GM12878 (cell line): ENCODE results near the gene RUNX3. TPM values are rescaled to one million over a fixed set of nuclear protein-coding genes. Genes with fewer than 3 reads are reported as not detected.

Experiments
- ATAC-seq: fragments of 200-7000 bp; cut with Tn5 transposase; 3 replicates; pipeline ENCODE4 v1.9.1; 2020; ENCODE audit warnings: mild to moderate bottlenecking, moderate library complexity
- BruUV-seq: library from RNA; stranded (reverse); fragments of 400-500 nt; replicated peaks from 2 replicates; lab custom pipeline; 2021; lab: Mats Ljungman, UMichigan
- CTCF ChIA-PET: fragments of 300-600 bp; sonication (Branson Sonifier 250); formaldehyde crosslinking; extraction: SDS; loops from one replicate; lab custom pipeline; 2021; ENCODE audit warnings: inconsistent platforms; lab: Yijun Ruan, JAX
- POLR2A ChIA-PET: fragments of 350-600 bp; formaldehyde crosslinking; extraction: SDS; loops from one replicate; lab custom pipeline; 2021; ENCODE audit warnings: inconsistent platforms; lab: Charles Lee
- RAD21 ChIA-PET: fragments of 300-600 bp; sonication (Branson Sonifier 250); formaldehyde crosslinking; loops from one replicate; lab custom pipeline; 2023; ENCODE audit warnings: antibody characterized with exemption; ENCODE audit not compliant: unreplicated experiment; lab: Charles Lee
- SMC1A ChIA-PET: fragments of 300-600 bp; sonication (Branson Sonifier 250); formaldehyde crosslinking; loops from one replicate; lab custom pipeline; 2023; ENCODE audit not compliant: unreplicated experiment, uncharacterized antibody; lab: Charles Lee
- DNase-seq: peaks from one replicate; pipeline ENCODE4 v3.0.0-alpha.2; 2011; ENCODE audit warnings: low read depth, low spot score
- FAIRE-seq: peaks from 3 replicates; lab custom pipeline; 2011; peaks lifted over from hg19 to GRCh38; lab: Jason Lieb, UNC
- H2AFZ ChIP-seq: 2 replicates; pipeline ENCODE4 v1.6.0; 2011; ENCODE audit warnings: low read depth, low read length, control low read depth; ENCODE audit not compliant: control insufficient read depth
- H3K27ac ChIP-seq: 2 replicates; pipeline ENCODE4 v1.5.1; 2011; ENCODE audit warnings: control low read depth; ENCODE audit not compliant: control insufficient read depth, insufficient read depth
- H3K27me3 ChIP-seq, 2 experiments: replicated peaks in 1 of 2; 2 replicates each; pipeline versions ENCODE4 v1.6.0 to v1.6.1; 2011; ENCODE audit warnings: low read length in 1 of 2; ENCODE audit not compliant: control insufficient read depth in 2 of 2, insufficient read depth in 2 of 2
- H3K36me3 ChIP-seq, 2 experiments: 2 replicates each; pipeline ENCODE4 v1.5.1; 2011; ENCODE audit warnings: low read length in 1 of 2; ENCODE audit not compliant: control insufficient read depth in 2 of 2, insufficient read depth in 2 of 2
- H3K4me1 ChIP-seq: 2 replicates; pipeline ENCODE4 v1.6.1; 2011; ENCODE audit warnings: mild to moderate bottlenecking, low read length, moderate library complexity, mixed read lengths; ENCODE audit not compliant: control insufficient read depth, insufficient read depth
- H3K4me2 ChIP-seq: 2 replicates; pipeline ENCODE4 v1.6.0; 2011; ENCODE audit warnings: control low read depth; ENCODE audit not compliant: control insufficient read depth, insufficient read depth
- H3K4me3 ChIP-seq: fragments of 200-600 bp; sonication (generic); 2 replicates; pipeline ENCODE4 v1.5.1; 2016
- H3K79me2 ChIP-seq: 2 replicates; pipeline ENCODE4 v1.6.0; 2011; ENCODE audit warnings: low read length; ENCODE audit not compliant: control insufficient read depth, insufficient read depth
- H3K9ac ChIP-seq: 2 replicates; pipeline ENCODE4 v1.8.0; 2011; ENCODE audit warnings: low read length, control low read depth, mixed read lengths; ENCODE audit not compliant: control insufficient read depth, insufficient read depth
- H3K9me3 ChIP-seq: replicated peaks from 3 replicates; pipeline ENCODE4 v1.5.1; 2011; ENCODE audit warnings: mild to moderate bottlenecking, low read length; ENCODE audit not compliant: control insufficient read depth, insufficient read depth
- H4K20me1 ChIP-seq: 2 replicates; pipeline ENCODE4 v1.6.0; 2011; ENCODE audit not compliant: control insufficient read depth, insufficient read depth
- DPF2 ChIP-seq: fragments of 450-650 bp; IDR thresholded peaks from 2 replicates; pipeline ENCODE4 v1.6.1; 2017; ENCODE audit warnings: mild to moderate bottlenecking
- HDGF ChIP-seq: fragments of 450-650 bp; IDR thresholded peaks from 2 replicates; pipeline ENCODE4 v1.6.1; 2016; ENCODE audit warnings: antibody characterized with exemption
- MAX ChIP-seq: IDR thresholded peaks from 2 replicates; pipeline ENCODE4 v1.6.1; 2012; ENCODE audit warnings: low read depth, low read length, improper control_type of control experiment
- POLR2A ChIP-seq: IDR thresholded peaks from 2 replicates; pipeline ENCODE4 v1.6.1; 2011; ENCODE audit warnings: low read depth, mild to moderate bottlenecking, low read length
- POLR2AphosphoS2 ChIP-seq: IDR thresholded peaks from 2 replicates; pipeline ENCODE4 v1.6.1; 2011; ENCODE audit warnings: low read depth, mild to moderate bottlenecking, low read length, improper control_type of control experiment, moderate library complexity
- POLR2AphosphoS5 ChIP-seq: IDR thresholded peaks from 2 replicates; pipeline ENCODE4 v1.6.1; 2011; ENCODE audit warnings: mild to moderate bottlenecking, low read length, inconsistent platforms
- RB1 ChIP-seq: fragments of 450-650 bp; formaldehyde crosslinking; IDR thresholded peaks from 2 replicates; pipeline ENCODE4 v1.6.1; 2017; ENCODE audit warnings: mild to moderate bottlenecking, borderline replicate concordance
- TCF12 ChIP-seq: IDR thresholded peaks from 2 replicates; pipeline ENCODE4 v1.6.1; 2011; ENCODE audit warnings: low read depth, mild to moderate bottlenecking, low read length
- WGBS: methylation state at CpG from one replicate; pipeline ENCODE4 v1.1.6; 2016; ENCODE audit warnings: low lambda C conversion rate; ENCODE audit not compliant: insufficient replicate concordance, insufficient coverage; ENCODE audit errors: missing lambda C conversion rate; 5-methylcytosine and 5-hydroxymethylcytosine counted together
- in situ Hi-C: fragments of 300-500 bp; cut with MboI; formaldehyde crosslinking; loops from 9 replicates; pipeline ENCODE4 v1.14.3; 2018; ENCODE audit warnings: mixed read lengths
- intact Hi-C: fragments of 100-400 bp; cut with micrococcal nuclease; formaldehyde crosslinking; loops from one replicate; pipeline ENCODE4 v1.14.2; 2022; ENCODE audit not compliant: unreplicated experiment
- polyA plus RNA-seq, 11 experiments: library from polyadenylated mRNA; depleted of rRNA in 4 of 11; unstranded in 6 of 11; stranded (reverse) in 5 of 11; fragments of >200 nt; fragmentation: Nextera tagmentation in 4 of 11; fragmentation: Illumina TruSeq in 1 of 11; extraction: Ambion mirVana in 4 of 11; extraction: Trizol in 1 of 11; gene quantifications; 1 replicate in 1 of 11; 2 replicates in 10 of 11; pipeline versions ENCODE4 v1.2.1 to v1.2.3, GENCODE V29; 2011 to 2016; ENCODE audit warnings: inconsistent platforms in 2 of 11, missing spikeins in 2 of 11, low read depth in 1 of 11
- total RNA-seq, 4 experiments: library from RNA; depleted of rRNA in 3 of 4; stranded (reverse); fragments of >200 nt in 3 of 4; fragmentation: Illumina TruSeq in 1 of 4; extraction: Trizol in 1 of 4; gene quantifications; 2 replicates each; pipeline versions ENCODE4 v1.2.1 to v1.2.3, GENCODE V29; 2013 to 2021

Gene RUNX3
- total and polyA plus RNA-seq, 10 of the 15 experiments (the other 5 are each of a cell fraction or from before 2014, with no cell fraction given) = 19.0 to 151 (median 31.4) TPM

GRCh38 chr1:24913616-24914225 lies 16.4 kb downstream of the RUNX3 start:
- 94% methylated on average over 10 of the region's 10 CpGs for WGBS
- in situ Hi-C loops = no loop called here
- peaks cover 53% of the 10 kb centered on the region for H3K79me2 ChIP-seq
- no peak overlapping the region for H2AFZ ChIP-seq
- no peaks in the 10 kb centered on the region for H3K9me3 ChIP-seq
- no peak overlapping the region for H3K4me2 ChIP-seq
- H3K36me3 ChIP-seq = peaks cover 60 to 86% of the 10 kb centered on the region in 2 experiments
- peaks cover 28% of the 10 kb centered on the region for H3K4me1 ChIP-seq
- no peak overlapping the region for H3K4me3 ChIP-seq
- BruUV-seq = no TSS peak
- no peaks in the 10 kb centered on the region for H3K27me3 ChIP-seq
- intact Hi-C loops = no loop called here
- peaks cover 40% of the 10 kb centered on the region for H4K20me1 ChIP-seq
- no peak for DNase-seq
- H3K9ac ChIP-seq = no peak overlapping the region
- H3K27ac ChIP-seq = no peak overlapping the region
- RAD21 ChIA-PET = interaction anchor here (0.6 to 1.1 kb wide), 4 partner anchors 19 to 124 kb away, joined by 3 to 4 read pairs (median 3); no protein-coding TSS in a partner anchor
- TF ChIP-seq POLR2A (0 out of 2 replicates have a peak, but pooled peaks have one; percentile 3), MAX (no peak), RB1 (no peak), HDGF (no peak), POLR2AphosphoS5 (no peak), DPF2 (no peak), TCF12 (no peak), POLR2AphosphoS2 (peak; percentile 53; the same call in 1 of the 2 replicates)
- TF ChIP-seq, all 136 proteins: peak for 2
- FAIRE-seq (no peak), ATAC-seq (no peak)
- CTCF ChIA-PET = interaction anchor here (1.1 kb wide), 2 partner anchors 11 to 15 kb away, joined by 3 to 4 read pairs; no protein-coding TSS in a partner anchor
- SMC1A ChIA-PET = interaction anchor here (1.9 kb wide), 1 partner anchor 87 kb away, joined by 5 read pairs; no protein-coding TSS in a partner anchor
- POLR2A ChIA-PET = interaction anchor here (0.6 to 1.1 kb wide), 2 partner anchors 12 to 13 kb away, joined by 3 to 4 read pairs; no protein-coding TSS in a partner anchor
